Heart right ventricle (tissue), 16 donors: ENCODE measurements around the gene COMMD1. TPM values are rescaled to one million over a fixed set of nuclear protein-coding genes. Genes with fewer than 3 reads are reported as not detected.
A peak's percentile ranks its signal among the peaks of the same experiment; 100 is the strongest.

Experiments
- ATAC-seq, 8 donors: fragments of 200-7000 bp; cut with Tn5 transposase; one replicate each; pipeline ENCODE4 v1.9.1; 2020; ENCODE audit warnings: mild to moderate bottlenecking in 8 of 8, moderate library complexity in 8 of 8, moderate number of reproducible peaks in 1 of 8
- DNase-seq, 2 donors: peaks; one replicate each; pipeline ENCODE4 v3.0.0-alpha.2; 2020
- H3K27ac ChIP-seq, 10 donors: fragments of 200-600 bp; sonication (generic) in 2 of 10; one replicate each; pipeline versions ENCODE4 v1.5.0 to v1.8.0; 2020 to 2022; ENCODE audit warnings: mild to moderate bottlenecking in 3 of 10
- H3K27me3 ChIP-seq, 7 donors: fragments of 200-600 bp; one replicate each; pipeline ENCODE4 v1.8.0; 2021 to 2022; ENCODE audit warnings: mild to moderate bottlenecking in 2 of 7
- H3K36me3 ChIP-seq, 9 donors: fragments of 200-600 bp; sonication (generic) in 1 of 9; one replicate each; pipeline versions ENCODE4 v1.5.0 to v1.8.0; 2020 to 2022; ENCODE audit warnings: mild to moderate bottlenecking in 2 of 9
- H3K4me1 ChIP-seq, 9 donors: fragments of 200-600 bp; sonication (generic) in 1 of 9; one replicate each; pipeline versions ENCODE4 v1.5.0 to v1.8.0; 2020 to 2022; ENCODE audit warnings: mild to moderate bottlenecking in 4 of 9
- H3K4me3 ChIP-seq, 10 donors: fragments of 200-600 bp; sonication (generic) in 2 of 10; one replicate each; pipeline versions ENCODE4 v1.5.0 to v1.8.0; 2020 to 2022; ENCODE audit warnings: mild to moderate bottlenecking in 7 of 10, moderate library complexity in 2 of 10
- H3K9me3 ChIP-seq, 11 donors: fragments of 200-600 bp in 10 of 11; sonication (generic) in 2 of 11; one replicate each; pipeline versions ENCODE4 v1.5.0 to v1.8.0; 2013 to 2022; ENCODE audit warnings: mild to moderate bottlenecking in 2 of 11, control low read depth in 1 of 11, moderate library complexity in 1 of 11
- CTCF ChIP-seq, 9 donors: fragments of 200-600 bp; sonication (generic) in 2 of 9; IDR thresholded peaks; one replicate each; pipeline versions ENCODE4 v1.5.0 to v1.8.0; 2021 to 2022; ENCODE audit warnings: antibody characterized with exemption in 9 of 9, mild to moderate bottlenecking in 5 of 9, moderate library complexity in 1 of 9
- WGBS, 2 donors: extraction: QIAGEN DNeasy Blood & Tissue Kit; methylation state at CpG; one replicate each; pipeline ENCODE4 v1.1.7; 2013; ENCODE audit warnings: inconsistent platforms in 1 of 2; 5-methylcytosine and 5-hydroxymethylcytosine counted together
- intact Hi-C, 10 donors: fragments of 100-400 bp; cut with DNase I; formaldehyde crosslinking; loops; one replicate each; pipeline versions ENCODE4 v1.11.1 to v1.14.2; 2022
- polyA plus RNA-seq, 2 donors: library from polyadenylated mRNA; stranded (reverse); fragments of 200-250 nt; gene quantifications; one replicate each; pipeline ENCODE4 v1.2.3, GENCODE V29; 2013
- total RNA-seq, 10 donors: library from RNA; stranded (reverse); fragmentation: NEBNext Ultra II Directional in 3 of 10; extraction: Animal tissue kit (Norgen Biotek cat#: 25700) in 3 of 10; gene quantifications; one replicate each; pipeline versions ENCODE4 v1.2.1 to v1.2.4, GENCODE V29; 2021 to 2023
- donor health status: Arrhythmogenic right ventricular cardiomyopathy.
- donor health status: ischemic (EF 13 %, LVEDD 7.1; RV severe dilation, severe dysfunction).
- donor health status: healthy with polysubstance abuse.
- donor health status: DM: no; HTN: yes; CAD: no.
- donor health status: DM: no; HTN: no; CAD: no.
- donor health status: ischemic (EF 25% LVEDD 6.9; RV normal size, moderate dysfunction).
- donor health status: ischemic (EF 25% LVEDD 5.7; RV mildly dilated, moderate dysfunction).
- donor health status: healthy.
- donor health status: DM: yes; HTN: yes; CAD: no.
- donor health status: Ischemic cardiomyopathy.
- donor health status: ischemic (EF 35%, LVEDD 5.7; RV mildly dilated, moderate dysfunction).
- donor health status: nonischemic (EF 11% LVEDD 7.7; RV severe dilation, severe dysfunction).
- donor health status: DM: yes; HTN: yes; CAD: no.
- donor health status: PGD.
- donor health status: ischemic (EF 29% LVEDD 5.4; RV normal size, mild dysfunction).
- donor health status: nonischemic (EF 23%, LVEDD 6.1; RV moderate dilation, normal function).

COMMD1 gene
- total and polyA plus RNA-seq, 12 donors, result 51.1 to 90.2 (median 64.4) TPM

- intact Hi-C loops, result loop anchor here in 5 of 10 donors (5.0 to 10.0 kb wide), 3 partner anchors 164 to 192 kb away; partner anchors contain the start of gene B3GNT2 (in 3 of the 5)
- WGBS, 2 donors, result 80 to 82% methylated on average over 3 of the region's 3 CpGs
Observed at GRCh38 chr2:62010632-62011256, 105.3 kb downstream of the COMMD1 start.

GRCh38 chr2:62013641-62014040, 108.2 kb downstream of the COMMD1 start:
- intact Hi-C loops, result loop anchor here in 5 of 10 donors (5.0 to 10.0 kb wide), 3 partner anchors 161 to 189 kb away; partner anchors contain the start of gene B3GNT2 (in 3 of the 5)
- ATAC-seq (no peak), DNase-seq (no peak)

More at GRCh38 chr2:62010632-62011256, 105.3 kb downstream of the COMMD1 start:
- ATAC-seq (no peak), DNase-seq (no peak)
- no peak overlapping the region for H3K27ac ChIP-seq
- no peaks in the 10 kb centered on the region for H3K27me3 ChIP-seq
- no peaks in the 10 kb centered on the region for H3K9me3 ChIP-seq
- no peak overlapping the region for H3K4me3 ChIP-seq
- no peak for TF ChIP-seq CTCF (IDR thresholded peaks at IDR 0.05)
- no peaks in the 10 kb centered on the region for H3K36me3 ChIP-seq
- H3K4me1 ChIP-seq, result peaks cover 4 to 43% (median 26%) of the 10 kb centered on the region in 9 donors

GRCh38 chr2:62014102-62014501, 108.6 kb downstream of the COMMD1 start:
- H3K4me3 ChIP-seq, result no peak overlapping the region
- peak; percentile 89 to 99 (median 97) for ATAC-seq
- peak in 7 of 9 donors; percentile 35 to 67 (median 51) for TF ChIP-seq CTCF (IDR thresholded peaks at IDR 0.05)

More at GRCh38 chr2:62013641-62014040, 108.2 kb downstream of the COMMD1 start:
- H3K9me3 ChIP-seq, result no peaks in the 10 kb centered on the region
- peaks cover 4 to 34% (median 24%) of the 10 kb centered on the region in 9 donors for H3K4me1 ChIP-seq
- H3K27me3 ChIP-seq, result no peaks in the 10 kb centered on the region
- peak overlapping the region in 6 of 10 donors; percentile 5 to 65 (median 60) for H3K27ac ChIP-seq
- TF ChIP-seq CTCF (IDR thresholded peaks at IDR 0.05), result no peak
- H3K4me3 ChIP-seq, result no peak overlapping the region
- no peaks in the 10 kb centered on the region for H3K36me3 ChIP-seq

GRCh38 chr2:62016957-62017356, 111.5 kb downstream of the COMMD1 start:
- TF ChIP-seq CTCF (IDR thresholded peaks at IDR 0.05), result no peak
- intact Hi-C loops, result loop anchor here in 4 of 10 donors (10.0 kb wide), 2 partner anchors 158 to 178 kb away; partner anchors contain the start of gene B3GNT2 (in 3 of the 4)
- 92 to 97% methylated on average over 1 of the region's 1 CpG for WGBS, 2 donors
- DNase-seq, result no peak
- H3K27ac ChIP-seq, result no peak overlapping the region
- H3K4me1 ChIP-seq, result peaks cover 4 to 30% (median 22%) of the 10 kb centered on the region in 9 donors
- no peak overlapping the region for H3K4me3 ChIP-seq
- no peaks in the 10 kb centered on the region for H3K36me3 ChIP-seq
- no peaks in the 10 kb centered on the region for H3K27me3 ChIP-seq
- ATAC-seq, result no peak
- no peaks in the 10 kb centered on the region for H3K9me3 ChIP-seq

More at GRCh38 chr2:62014102-62014501, 108.6 kb downstream of the COMMD1 start:
- H3K4me1 ChIP-seq, result peaks cover 4 to 34% (median 23%) of the 10 kb centered on the region in 9 donors
- no peaks in the 10 kb centered on the region for H3K36me3 ChIP-seq
- no peaks in the 10 kb centered on the region for H3K9me3 ChIP-seq
- no peaks in the 10 kb centered on the region for H3K27me3 ChIP-seq
- DNase-seq, result peak; percentile 62 to 82
- peak overlapping the region in 7 of 10 donors; percentile 5 to 65 (median 55) for H3K27ac ChIP-seq
- 2 to 5% methylated on average over 2 of the region's 2 CpGs for WGBS, 2 donors
- intact Hi-C loops, result loop anchor here in 5 of 10 donors (5.0 to 10.0 kb wide), 3 partner anchors 161 to 188 kb away; partner anchors contain the start of gene B3GNT2 (in 3 of the 5)
